ENCODE results near the gene ME1.

DNA sequence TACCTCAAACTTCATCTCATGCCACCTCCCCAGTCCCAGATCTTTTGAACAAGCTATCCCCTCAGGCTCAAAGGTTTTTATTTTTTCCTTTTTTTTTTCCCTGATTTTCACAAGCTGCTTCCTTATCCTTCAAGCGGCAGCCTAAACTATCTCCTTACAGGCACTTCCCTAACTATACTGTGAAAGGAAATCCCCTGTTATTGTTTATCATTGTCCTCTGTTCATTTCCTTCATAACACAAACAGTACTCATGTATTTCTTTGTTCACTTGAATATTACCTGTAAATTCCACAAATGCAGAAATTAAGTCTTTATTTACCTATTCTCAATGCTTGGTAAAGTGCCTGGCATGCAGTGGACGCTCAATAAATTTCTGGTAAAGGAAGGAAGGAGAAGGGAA, 48.9 kb downstream of the ME1 start:
- TF ChIP-seq, protein P1, sequence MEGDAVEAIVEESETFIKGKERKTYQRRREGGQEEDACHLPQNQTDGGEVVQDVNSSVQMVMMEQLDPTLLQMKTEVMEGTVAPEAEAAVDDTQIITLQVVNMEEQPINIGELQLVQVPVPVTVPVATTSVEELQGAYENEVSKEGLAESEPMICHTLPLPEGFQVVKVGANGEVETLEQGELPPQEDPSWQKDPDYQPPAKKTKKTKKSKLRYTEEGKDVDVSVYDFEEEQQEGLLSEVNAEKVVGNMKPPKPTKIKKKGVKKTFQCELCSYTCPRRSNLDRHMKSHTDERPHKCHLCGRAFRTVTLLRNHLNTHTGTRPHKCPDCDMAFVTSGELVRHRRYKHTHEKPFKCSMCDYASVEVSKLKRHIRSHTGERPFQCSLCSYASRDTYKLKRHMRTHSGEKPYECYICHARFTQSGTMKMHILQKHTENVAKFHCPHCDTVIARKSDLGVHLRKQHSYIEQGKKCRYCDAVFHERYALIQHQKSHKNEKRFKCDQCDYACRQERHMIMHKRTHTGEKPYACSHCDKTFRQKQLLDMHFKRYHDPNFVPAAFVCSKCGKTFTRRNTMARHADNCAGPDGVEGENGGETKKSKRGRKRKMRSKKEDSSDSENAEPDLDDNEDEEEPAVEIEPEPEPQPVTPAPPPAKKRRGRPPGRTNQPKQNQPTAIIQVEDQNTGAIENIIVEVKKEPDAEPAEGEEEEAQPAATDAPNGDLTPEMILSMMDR (IDR thresholded peaks at IDR 0.05): no peak
- no peak for TF ChIP-seq ZFX (IDR thresholded peaks at IDR 0.05; ENCODE audit: borderline replicate concordance)
